ENCODE data around the gene STK32B. TPM values are rescaled to one million over a fixed set of nuclear protein-coding genes. Genes with fewer than 3 reads are reported as not detected.

Gene STK32B
- total and polyA plus RNA-seq, 4 donors, result 0.02 to 0.28 (median 0.08) TPM; not detected in 1

- TF ChIP-seq GABPA (IDR thresholded peaks at IDR 0.05 in 1 of 2, conservative IDR thresholded peaks at IDR 0.05 in 1 of 2) (no peak), HNF4A (conservative IDR thresholded peaks at IDR 0.05) (no peak), SP1 (IDR thresholded peaks at IDR 0.05) (no peak)
Observed at GRCh38 chr4:5036239-5036638, 15.0 kb upstream of the STK32B start (continued).

DNA sequence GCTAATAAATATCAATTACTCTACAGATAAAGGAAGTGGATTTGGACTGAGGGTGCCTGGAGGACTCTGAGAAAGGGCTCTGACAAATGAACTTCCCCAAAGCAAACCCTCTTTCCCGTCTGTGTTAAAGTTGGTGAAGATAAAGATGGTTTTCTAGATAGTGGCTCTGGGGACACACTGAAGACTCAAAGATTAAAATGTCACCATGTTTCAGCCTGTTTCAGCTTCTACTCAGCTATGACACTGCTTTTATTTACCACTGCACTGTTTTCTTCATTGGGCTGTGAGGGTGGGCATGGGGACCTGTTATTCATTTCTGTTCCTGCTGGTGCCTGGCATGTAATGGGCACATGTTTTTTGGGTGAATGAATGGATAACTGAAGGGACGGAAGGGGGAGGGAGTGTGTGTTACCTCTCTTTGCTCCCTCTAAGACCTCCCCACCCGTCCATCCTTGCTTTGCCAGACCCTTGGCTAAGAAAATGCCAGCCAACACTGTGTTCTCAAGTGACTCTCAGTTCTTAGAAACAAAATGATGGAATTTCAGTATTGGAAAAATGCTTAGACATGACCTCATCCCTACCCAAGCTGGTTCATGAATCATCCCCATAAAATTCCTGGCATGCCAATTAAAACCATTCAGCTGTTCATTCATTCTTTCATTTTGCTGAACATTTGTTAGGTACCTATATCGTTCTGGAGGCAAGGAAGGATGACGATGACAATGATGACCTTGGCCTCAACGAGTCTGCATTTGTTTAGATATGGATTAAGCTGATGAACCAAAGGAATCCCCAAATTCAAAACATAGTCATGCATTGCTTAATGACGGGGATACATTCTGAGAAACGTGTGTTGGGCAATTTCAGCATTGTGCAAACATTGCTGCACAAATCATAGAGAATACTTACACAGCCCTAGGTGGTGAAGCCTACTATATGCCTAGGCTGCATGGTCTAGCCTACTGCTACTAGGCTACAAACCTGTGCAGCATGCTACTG lies 13.4 kb upstream of the STK32B start:
- H3K4me3 ChIP-seq (ENCODE audit: low read depth in 1 of 3, low read length in 3 of 3), result no peak overlapping the region
- no peak for DNase-seq (ENCODE audit: low spot score)
- no peak overlapping the region for H3K27ac ChIP-seq (ENCODE audit: low read depth in 1 of 2, low read length in 2 of 2)
- no peaks in the 10 kb centered on the region for H3K9me3 ChIP-seq (ENCODE audit: control insufficient read depth in 4 of 4, low read length in 3 of 4)
- TF ChIP-seq GABPA (IDR thresholded peaks at IDR 0.05 in 1 of 2, conservative IDR thresholded peaks at IDR 0.05 in 1 of 2), result no peak
- no peak for TF ChIP-seq NR2F2 (IDR thresholded peaks at IDR 0.05)
- TF ChIP-seq, protein P1, sequence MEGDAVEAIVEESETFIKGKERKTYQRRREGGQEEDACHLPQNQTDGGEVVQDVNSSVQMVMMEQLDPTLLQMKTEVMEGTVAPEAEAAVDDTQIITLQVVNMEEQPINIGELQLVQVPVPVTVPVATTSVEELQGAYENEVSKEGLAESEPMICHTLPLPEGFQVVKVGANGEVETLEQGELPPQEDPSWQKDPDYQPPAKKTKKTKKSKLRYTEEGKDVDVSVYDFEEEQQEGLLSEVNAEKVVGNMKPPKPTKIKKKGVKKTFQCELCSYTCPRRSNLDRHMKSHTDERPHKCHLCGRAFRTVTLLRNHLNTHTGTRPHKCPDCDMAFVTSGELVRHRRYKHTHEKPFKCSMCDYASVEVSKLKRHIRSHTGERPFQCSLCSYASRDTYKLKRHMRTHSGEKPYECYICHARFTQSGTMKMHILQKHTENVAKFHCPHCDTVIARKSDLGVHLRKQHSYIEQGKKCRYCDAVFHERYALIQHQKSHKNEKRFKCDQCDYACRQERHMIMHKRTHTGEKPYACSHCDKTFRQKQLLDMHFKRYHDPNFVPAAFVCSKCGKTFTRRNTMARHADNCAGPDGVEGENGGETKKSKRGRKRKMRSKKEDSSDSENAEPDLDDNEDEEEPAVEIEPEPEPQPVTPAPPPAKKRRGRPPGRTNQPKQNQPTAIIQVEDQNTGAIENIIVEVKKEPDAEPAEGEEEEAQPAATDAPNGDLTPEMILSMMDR (IDR thresholded peaks at IDR 0.05; ENCODE audit: low read depth, low read length, missing input control), result no peak
- TF ChIP-seq, protein P2, sequence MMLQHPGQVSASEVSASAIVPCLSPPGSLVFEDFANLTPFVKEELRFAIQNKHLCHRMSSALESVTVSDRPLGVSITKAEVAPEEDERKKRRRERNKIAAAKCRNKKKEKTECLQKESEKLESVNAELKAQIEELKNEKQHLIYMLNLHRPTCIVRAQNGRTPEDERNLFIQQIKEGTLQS (IDR thresholded peaks at IDR 0.05), result no peak
- TF ChIP-seq TAF1 (conservative IDR thresholded peaks at IDR 0.05), result no peak
- TF ChIP-seq, protein P3, sequence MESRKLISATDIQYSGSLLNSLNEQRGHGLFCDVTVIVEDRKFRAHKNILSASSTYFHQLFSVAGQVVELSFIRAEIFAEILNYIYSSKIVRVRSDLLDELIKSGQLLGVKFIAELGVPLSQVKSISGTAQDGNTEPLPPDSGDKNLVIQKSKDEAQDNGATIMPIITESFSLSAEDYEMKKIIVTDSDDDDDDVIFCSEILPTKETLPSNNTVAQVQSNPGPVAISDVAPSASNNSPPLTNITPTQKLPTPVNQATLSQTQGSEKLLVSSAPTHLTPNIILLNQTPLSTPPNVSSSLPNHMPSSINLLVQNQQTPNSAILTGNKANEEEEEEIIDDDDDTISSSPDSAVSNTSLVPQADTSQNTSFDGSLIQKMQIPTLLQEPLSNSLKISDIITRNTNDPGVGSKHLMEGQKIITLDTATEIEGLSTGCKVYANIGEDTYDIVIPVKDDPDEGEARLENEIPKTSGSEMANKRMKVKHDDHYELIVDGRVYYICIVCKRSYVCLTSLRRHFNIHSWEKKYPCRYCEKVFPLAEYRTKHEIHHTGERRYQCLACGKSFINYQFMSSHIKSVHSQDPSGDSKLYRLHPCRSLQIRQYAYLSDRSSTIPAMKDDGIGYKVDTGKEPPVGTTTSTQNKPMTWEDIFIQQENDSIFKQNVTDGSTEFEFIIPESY (IDR thresholded peaks at IDR 0.05), result no peak
- H3K36me3 ChIP-seq (ENCODE audit: control insufficient read depth in 4 of 4, insufficient read depth in 3 of 4, low read depth in 1 of 4, low read length in 3 of 4), result no peaks in the 10 kb centered on the region
- no peak overlapping the region for H3K9ac ChIP-seq (ENCODE audit: low read depth in 1 of 2, low read length in 2 of 2)
- 47% methylated on average over 8 of the region's 8 CpGs for WGBS
- no peaks in the 10 kb centered on the region for H3K4me1 ChIP-seq (ENCODE audit: control insufficient read depth in 4 of 4, insufficient read depth in 4 of 4, low read length in 3 of 4)
- peaks cover 0 to 6% (median 5%) of the 10 kb centered on the region in 4 donors for H3K27me3 ChIP-seq (ENCODE audit: control insufficient read depth in 4 of 4, insufficient read depth in 4 of 4, low read length in 3 of 4)

GRCh38 chr4:5039800-5040199 lies 11.5 kb upstream of the STK32B start:
- Histone ChIP-seq H3K4me1 (ENCODE audit: control insufficient read depth in 4 of 4, insufficient read depth in 4 of 4, low read length in 3 of 4) (no peaks in the 10 kb centered on the region), H3K36me3 (ENCODE audit: control insufficient read depth in 4 of 4, insufficient read depth in 3 of 4, low read depth in 1 of 4, low read length in 3 of 4) (no peaks in the 10 kb centered on the region), H3K9me3 (ENCODE audit: control insufficient read depth in 4 of 4, low read length in 3 of 4) (no peaks in the 10 kb centered on the region), H3K9ac (ENCODE audit: low read depth in 1 of 2, low read length in 2 of 2) (no peak overlapping the region), H3K27ac (ENCODE audit: low read depth in 1 of 2, low read length in 2 of 2) (no peak overlapping the region), H3K27me3 (ENCODE audit: control insufficient read depth in 4 of 4, insufficient read depth in 4 of 4, low read length in 3 of 4) (peaks cover 0 to 7% (median 3%) of the 10 kb centered on the region in 4 donors), H3K4me3 (ENCODE audit: low read depth in 1 of 3, low read length in 3 of 3) (no peak overlapping the region)
- TF ChIP-seq HNF4A (conservative IDR thresholded peaks at IDR 0.05) (no peak), JUND (IDR thresholded peaks at IDR 0.05) (no peak), HNF4G (IDR thresholded peaks at IDR 0.05) (no peak), TAF1 (conservative IDR thresholded peaks at IDR 0.05) (no peak), EGR1 (IDR thresholded peaks at IDR 0.05; ENCODE audit: low read depth in 2 of 2) (no peak), RXRA (IDR thresholded peaks at IDR 0.05) (no peak), GABPA (IDR thresholded peaks at IDR 0.05 in 1 of 2, conservative IDR thresholded peaks at IDR 0.05 in 1 of 2) (no peak), SP1 (IDR thresholded peaks at IDR 0.05) (no peak)
- TF ChIP-seq, protein P1 (IDR thresholded peaks at IDR 0.05; ENCODE audit: low read depth, low read length, missing input control), result no peak
- no peak for DNase-seq (ENCODE audit: low spot score)
- WGBS, result 84% methylated on average over 7 of the region's 7 CpGs

Data from liver (tissue), 9 donors.